HG03095 (cell line): ENCODE measurements around the gene AGK.
A peak's percentile ranks its signal among the peaks of the same experiment; 100 is the strongest.

Experiments used
- ATAC-seq: cut with Tn5 transposase; IDR thresholded peaks from one replicate; pipeline ENCODE4 v1.9.1; 2021; ENCODE audit warnings: moderate library complexity; ENCODE audit not compliant: unreplicated experiment

AGK gene

GRCh38 chr7:141551094-141551781 lies at the start of gene AGK:
Gene AGK (plus strand): TSS chr7:141551410. CDS start chr7:141555467, 4,057 bp downstream.
- peak; percentile 94 for ATAC-seq

GRCh38 chr7:141501451-141501850 lies 49.8 kb upstream of the AGK start:
- no peak for ATAC-seq

GRCh38 chr7:141511316-141511675 lies 39.9 kb upstream of the AGK start:
- ATAC-seq: no peak

DNA sequence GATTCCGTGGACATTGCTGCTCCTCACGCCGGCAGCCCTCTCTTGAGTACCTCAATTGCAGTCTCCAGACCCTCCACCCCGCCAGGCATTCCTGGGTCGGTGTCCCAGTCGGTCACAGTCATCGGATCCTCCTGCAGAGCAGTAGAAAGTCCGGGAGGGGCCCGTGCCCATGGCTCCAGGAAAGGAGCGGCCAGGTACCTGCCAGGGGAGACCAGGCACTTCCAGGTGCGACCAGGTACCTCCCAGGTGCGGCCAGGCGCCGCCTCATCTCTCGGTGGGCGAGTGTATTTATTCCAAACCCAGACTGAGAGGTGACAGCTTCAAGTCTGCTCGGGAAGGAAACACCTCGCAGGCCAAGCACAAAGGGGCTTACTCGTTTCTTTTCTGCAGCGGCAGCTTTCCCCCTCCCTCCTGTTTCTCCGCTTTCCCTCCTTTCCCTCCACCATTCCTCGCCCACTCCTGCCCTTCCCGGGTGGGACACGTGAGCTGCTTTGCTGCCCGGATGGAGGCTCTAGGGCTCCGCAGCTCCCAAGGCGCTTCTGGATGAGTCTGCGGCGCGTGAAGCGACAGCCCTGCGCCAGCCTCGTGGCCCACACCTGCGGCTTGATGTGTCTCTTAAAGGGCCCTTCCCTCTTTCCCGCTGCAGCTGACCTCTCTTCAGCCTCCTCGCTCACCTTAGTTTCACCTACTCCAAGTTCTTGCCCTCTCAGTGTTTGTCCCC lies 39.4 kb upstream of the AGK start:
- ATAC-seq: no peak

DNA sequence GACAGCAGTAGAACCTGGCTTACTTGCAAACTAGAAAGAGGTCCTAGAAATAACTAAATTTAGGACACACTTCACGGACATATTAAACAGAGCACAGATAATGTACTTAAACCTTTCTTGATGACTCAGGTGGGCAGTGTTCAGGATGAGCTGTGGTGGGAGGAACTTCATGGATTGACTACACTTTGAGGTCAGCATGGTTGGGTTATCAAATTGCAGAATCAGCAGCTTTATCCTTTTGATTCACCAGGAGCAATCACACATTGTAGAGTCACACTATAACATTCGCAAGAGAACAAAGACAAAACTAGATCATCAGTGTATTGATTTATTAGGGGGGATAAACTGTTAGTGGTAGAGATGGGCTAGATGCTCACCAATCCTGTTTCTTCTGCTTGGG lies 38.6 kb upstream of the AGK start:
- ATAC-seq: no peak

GRCh38 chr7:141513720-141514119 lies 37.5 kb upstream of the AGK start:
- ATAC-seq: no peak

DNA sequence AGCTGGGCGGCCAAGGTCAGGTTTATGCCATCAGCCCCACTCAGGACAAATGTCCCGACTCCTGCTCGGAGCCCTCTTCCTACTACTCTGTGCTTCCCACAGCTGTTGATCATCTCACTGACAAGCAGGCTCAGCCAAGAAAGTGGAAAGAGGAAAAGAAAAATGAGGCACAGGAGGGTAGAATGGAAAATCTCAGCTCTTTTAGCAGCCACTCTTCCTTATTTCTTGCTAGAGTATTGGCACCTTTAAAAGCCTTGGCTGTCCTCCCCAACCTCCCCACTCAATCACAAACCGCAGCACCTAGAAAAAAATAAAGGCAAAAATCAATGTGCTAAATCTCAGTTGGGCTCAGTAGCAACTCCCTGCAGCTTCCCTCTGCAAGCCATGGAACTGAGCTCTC lies 35.3 kb upstream of the AGK start:
- ATAC-seq: no peak

DNA sequence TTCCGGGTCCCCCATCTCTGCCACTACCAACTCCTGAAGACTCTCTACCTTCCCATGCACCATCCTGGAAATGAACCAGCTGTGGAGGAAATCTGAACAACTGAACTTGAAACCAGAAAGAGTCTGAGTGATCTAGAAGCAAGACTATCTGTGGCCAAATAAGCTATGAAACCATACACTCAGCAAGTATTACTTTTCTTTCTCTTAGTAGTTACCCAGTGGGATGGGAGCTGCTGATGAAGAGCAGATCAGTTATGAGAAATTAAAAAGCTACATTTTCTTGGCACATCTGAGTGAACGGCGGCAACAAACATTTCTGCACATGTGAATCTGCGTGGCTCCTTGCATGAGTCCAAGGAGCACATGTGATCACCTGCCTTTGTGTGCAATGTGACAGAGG lies 31.6 kb upstream of the AGK start:
- ATAC-seq: no peak

GRCh38 chr7:141522657-141523342 lies 28.4 kb upstream of the AGK start:
- no peak for ATAC-seq

- no peak for ATAC-seq
Observed at GRCh38 chr7:141525973-141526514, 25.2 kb upstream of the AGK start.

- ATAC-seq: no peak
Observed at GRCh38 chr7:141527076-141527475, 24.1 kb upstream of the AGK start.

DNA sequence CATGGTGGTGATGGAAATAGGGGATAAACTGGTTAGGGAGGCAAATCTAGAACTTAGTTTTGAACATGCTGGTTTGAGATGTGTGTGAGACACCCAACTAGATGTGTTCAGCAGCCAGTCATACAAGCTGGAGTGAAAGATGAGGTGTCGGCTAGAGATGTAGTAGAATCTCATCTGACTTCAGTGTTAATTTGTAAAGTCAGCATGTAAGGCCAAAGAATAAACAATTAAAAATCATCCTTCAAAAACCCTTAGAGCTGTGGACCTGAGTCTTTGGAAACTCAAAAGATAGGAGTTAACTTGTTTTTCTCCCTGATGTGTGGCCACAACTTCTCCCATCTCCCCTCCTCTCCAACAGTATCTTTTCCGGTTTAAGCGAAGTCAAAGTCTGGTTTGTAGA lies 22.8 kb upstream of the AGK start:
- ATAC-seq: no peak

DNA sequence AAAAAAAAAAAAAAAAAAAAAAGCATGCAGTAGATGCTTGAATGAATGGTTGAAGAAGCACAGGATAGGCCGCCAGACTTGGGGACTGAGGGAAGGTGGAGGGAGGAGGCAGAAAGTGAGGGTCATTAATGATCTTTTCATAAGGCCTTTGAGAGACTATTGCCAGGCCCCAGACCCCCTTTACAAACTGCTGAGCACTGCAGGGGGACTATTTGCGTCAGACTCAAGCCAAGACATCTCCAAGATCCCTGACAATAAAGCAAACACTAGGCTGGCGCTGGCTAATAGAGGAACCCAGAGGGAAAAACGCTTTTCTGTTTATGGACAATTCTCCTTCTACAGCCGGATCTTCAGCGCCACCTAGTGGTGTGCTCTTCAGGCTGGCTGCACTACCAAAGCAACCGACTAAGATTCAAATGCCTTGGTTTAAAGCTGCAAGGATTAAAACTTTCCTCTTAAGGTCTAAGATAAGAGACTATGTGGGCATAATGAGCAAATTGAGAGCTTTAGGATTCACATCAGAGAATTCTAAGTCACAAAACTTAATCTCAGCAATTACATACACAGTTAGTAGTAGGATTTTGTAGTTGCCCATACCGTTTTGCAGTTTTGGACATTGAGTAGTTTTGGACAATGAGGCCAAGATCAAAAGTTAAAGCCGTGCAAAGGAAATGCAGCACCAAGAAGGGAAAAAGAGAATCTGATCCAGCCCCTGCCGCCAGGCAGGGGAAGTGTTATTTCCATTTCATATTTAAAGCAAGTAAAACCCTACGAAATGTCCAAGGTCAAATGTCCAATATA lies 17.9 kb upstream of the AGK start:
- ATAC-seq: peak; percentile 54

DNA sequence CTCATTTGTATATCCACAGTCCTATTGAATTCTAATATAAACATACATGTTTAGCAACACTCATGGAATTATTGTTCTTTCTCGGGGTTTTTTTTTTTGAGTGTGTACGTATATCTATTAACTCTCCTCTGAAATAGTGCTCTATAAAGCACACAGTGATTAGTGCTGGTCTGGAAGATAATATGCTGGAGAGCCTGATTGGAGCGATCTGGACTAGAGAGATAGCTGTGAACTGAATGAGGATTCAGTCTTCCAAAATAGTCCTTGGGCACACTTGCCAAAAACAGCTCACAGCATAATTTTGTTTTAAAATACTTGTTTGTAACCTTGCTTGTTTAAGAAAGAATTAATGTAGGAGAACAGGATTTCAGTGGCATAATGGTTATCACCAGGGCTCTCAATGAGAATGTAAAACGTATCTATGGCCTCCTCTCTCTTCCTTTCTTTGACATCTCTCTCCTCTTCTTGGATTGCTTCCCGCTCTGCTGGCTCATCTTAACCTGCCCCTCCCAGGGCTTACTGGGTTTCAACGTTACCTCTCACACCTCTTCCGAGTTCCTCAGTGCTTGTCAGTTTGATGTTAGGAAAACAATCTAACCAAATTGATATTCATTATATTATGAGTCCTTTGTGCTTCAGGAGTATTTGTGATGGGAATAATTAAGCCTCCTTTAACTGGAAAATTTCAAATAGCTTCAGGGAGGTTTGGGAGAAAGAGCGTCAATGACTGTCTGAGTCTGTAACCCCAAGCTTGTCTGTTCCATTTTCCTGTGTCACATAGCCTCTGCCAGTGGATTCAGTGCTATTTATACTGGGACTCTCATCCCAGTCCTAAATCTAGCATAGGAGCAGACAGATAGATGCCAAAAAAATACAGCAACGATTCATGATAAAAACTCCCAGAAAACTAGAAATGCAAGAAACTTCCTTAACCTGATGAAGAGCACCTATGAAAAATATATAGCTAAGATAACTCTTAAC lies 16.2 kb upstream of the AGK start:
- no peak for ATAC-seq

DNA sequence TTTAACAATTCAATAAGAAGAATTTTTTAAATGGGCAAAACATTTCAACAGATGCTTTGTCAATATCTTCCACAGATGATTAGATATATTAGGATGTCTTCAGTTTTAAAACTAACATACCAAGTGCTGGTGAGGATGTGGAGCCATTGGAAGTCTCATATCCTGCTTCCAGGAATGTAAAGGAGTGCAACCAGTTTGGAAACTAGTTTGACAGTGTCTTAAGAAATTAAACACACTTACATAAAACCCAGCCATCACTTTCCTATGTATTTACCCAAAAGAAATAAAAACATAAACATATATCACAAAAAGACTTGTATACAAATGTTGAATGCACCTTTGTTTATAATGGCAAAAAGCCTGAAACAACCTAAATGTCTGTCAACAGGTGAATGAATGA lies 13.3 kb upstream of the AGK start:
- no peak for ATAC-seq

GRCh38 chr7:141541375-141541774 lies 9.8 kb upstream of the AGK start:
- no peak for ATAC-seq

DNA sequence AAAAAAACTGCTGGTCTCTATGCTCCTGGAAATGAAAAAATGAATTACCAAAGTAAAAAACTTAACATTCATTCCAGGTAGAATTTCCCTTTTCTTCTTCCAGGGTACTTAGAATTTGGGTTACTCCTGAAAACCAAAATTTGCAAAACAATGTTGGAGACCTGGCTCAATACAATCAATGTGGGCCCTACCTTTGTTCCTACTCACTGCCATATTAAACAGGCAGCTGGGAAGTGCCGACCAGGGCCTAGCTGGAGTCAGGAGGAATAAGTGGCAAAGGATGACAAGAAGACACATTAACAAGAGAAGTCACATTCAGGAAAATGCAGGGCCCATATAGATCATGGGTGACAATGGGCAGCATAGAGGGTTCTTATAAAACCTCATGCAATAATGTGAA lies 6.4 kb upstream of the AGK start:
- no peak for ATAC-seq

DNA sequence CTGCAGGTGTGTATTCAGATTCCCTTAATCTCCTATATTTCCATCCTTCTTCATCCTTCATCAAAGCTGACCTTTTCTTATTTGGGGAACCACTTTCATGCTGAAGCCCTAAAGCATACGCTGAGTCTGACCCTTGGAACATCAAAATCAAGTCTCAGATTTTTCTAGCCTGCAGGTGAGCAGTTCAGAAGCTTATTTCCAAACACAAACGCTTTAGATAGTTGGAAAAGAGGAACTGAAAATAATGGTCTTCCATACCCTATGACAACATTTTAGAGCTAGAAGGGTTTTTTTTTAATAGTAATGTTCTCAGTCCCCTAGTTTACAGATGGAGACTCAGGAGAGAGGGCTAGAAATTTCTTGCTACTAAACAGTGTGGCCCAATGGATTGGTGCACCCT lies 1.6 kb upstream of the AGK start:
- no peak for ATAC-seq

DNA sequence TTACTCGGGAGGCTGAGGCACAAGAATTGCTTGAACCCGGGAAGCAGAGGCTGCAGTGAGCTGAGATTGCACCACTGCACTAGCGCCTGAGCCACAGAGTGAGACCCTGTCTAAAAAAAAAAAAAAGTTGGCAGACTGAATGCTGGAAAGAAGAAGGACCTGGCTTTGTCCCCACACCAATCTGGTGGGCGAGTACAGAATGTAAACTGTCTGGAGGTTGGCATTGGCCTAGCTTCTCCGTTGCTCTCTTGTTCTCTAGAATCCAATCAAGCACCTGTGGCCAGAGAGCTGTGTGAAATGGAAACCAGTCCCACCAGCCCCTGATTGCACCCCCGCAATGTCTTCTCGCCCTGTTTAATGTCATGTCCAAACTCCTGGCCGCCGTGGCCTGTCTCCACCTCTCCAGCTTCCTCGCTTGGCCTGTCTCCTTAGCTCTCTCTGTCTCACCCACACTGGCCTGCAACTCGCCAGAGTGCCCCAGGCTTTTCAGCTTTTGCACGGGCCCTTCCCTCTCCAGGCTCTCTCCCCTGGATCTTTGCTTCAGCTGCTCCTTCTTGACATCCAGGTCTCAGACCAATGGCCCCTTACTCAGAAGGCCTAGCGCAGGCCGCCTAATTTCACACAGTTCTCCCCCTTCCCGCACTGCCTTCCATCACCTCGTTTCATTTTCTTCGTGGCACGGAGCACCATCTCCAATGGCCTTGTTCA lies 670 bp upstream of the AGK start:
- ATAC-seq: peak; percentile 1
